ENCODE data around the gene IRF9. TPM values are rescaled to one million over a fixed set of nuclear protein-coding genes. Genes with fewer than 3 reads are reported as not detected.

Gene IRF9
- total RNA-seq, 1 donor from 2014 or later, result 229 TPM

DNA sequence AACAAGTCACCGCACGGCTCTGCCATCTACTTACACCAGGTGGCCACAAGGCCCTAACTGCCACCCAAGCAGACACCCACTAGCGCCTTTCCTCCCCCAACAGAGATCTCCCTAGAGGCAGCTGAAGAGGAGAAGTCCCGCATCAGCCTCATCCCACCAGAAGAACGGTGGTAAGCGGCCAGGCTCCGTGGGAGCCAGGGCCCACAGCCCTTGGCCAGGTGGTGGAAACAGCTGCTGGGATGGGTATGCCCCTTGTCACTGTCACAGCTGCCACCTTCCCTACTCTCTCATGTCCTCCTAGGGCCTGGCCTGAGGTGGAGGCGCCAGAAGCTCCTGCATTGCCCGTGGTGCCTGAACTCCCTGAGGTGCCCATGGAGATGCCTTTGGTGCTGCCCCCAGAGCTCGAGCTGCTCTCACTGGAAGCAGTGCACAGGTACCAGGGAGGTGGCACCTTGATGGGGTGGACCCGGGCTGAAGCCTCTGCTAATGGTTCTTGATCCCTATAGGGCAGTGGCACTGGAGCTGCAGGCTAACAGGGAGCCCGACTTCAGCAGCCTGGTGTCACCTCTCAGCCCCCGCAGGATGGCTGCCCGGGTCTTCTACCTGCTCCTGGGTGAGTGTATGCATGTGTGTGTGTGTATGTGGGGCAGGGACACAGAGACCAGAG, 18.4 kb downstream of the IRF9 start:
- POLR2A ChIA-PET, result interaction anchor here (1.0 to 2.0 kb wide), 4 partner anchors 9 to 34 kb away, joined by 3 to 16 read pairs (median 8); partner anchors contain the start of genes CHMP4A, IPO4, IRF9 and TM9SF1
- H3K36me3 Mint-ChIP-seq (ENCODE audit: low read depth), result peaks cover 76% of the 10 kb centered on the region
- no peaks in the 10 kb centered on the region for H3K9me3 Mint-ChIP-seq
- peak overlapping the region; percentile 71 for H3K27ac Mint-ChIP-seq
- TF ChIP-seq, protein P1, sequence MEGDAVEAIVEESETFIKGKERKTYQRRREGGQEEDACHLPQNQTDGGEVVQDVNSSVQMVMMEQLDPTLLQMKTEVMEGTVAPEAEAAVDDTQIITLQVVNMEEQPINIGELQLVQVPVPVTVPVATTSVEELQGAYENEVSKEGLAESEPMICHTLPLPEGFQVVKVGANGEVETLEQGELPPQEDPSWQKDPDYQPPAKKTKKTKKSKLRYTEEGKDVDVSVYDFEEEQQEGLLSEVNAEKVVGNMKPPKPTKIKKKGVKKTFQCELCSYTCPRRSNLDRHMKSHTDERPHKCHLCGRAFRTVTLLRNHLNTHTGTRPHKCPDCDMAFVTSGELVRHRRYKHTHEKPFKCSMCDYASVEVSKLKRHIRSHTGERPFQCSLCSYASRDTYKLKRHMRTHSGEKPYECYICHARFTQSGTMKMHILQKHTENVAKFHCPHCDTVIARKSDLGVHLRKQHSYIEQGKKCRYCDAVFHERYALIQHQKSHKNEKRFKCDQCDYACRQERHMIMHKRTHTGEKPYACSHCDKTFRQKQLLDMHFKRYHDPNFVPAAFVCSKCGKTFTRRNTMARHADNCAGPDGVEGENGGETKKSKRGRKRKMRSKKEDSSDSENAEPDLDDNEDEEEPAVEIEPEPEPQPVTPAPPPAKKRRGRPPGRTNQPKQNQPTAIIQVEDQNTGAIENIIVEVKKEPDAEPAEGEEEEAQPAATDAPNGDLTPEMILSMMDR (IDR thresholded peaks at IDR 0.05), result no peak
- DNase-seq, result no peak
- no peak overlapping the region for H3K4me3 Mint-ChIP-seq
- intact Hi-C loops (cut with micrococcal nuclease), result no loop called here
- no peaks in the 10 kb centered on the region for H3K27me3 Mint-ChIP-seq
- ATAC-seq (ENCODE audit: low read depth), result peak; percentile 26
- H3K4me1 Mint-ChIP-seq, result peaks cover 9% of the 10 kb centered on the region
- CTCF ChIA-PET, result interaction anchor here (2.3 kb wide), 1 partner anchor 19 kb away, joined by 6 read pairs; the partner anchor contains the start of gene IRF9

GRCh38 chr14:24179961-24180796, 19.1 kb downstream of the IRF9 start:
- Mint-ChIP-seq H3K27ac (peak overlapping the region; percentile 71), H3K4me3 (no peak overlapping the region), H3K9me3 (no peaks in the 10 kb centered on the region), H3K4me1 (peaks cover 7% of the 10 kb centered on the region), H3K36me3 (ENCODE audit: low read depth) (peaks cover 80% of the 10 kb centered on the region), H3K27me3 (no peaks in the 10 kb centered on the region)
- TF ChIP-seq, protein P1 (IDR thresholded peaks at IDR 0.05), result no peak
- no peak for ATAC-seq (ENCODE audit: low read depth)
- intact Hi-C loops (cut with micrococcal nuclease), result no loop called here
- CTCF ChIA-PET, result interaction anchor here (2.3 kb wide), 1 partner anchor 19 kb away, joined by 6 read pairs; the partner anchor contains the start of gene IRF9
- no peak for DNase-seq
- POLR2A ChIA-PET, result interaction anchor here (1.0 to 2.0 kb wide), 4 partner anchors 9 to 33 kb away, joined by 3 to 16 read pairs (median 8); partner anchors contain the start of genes CHMP4A, IPO4, IRF9 and TM9SF1

DNA sequence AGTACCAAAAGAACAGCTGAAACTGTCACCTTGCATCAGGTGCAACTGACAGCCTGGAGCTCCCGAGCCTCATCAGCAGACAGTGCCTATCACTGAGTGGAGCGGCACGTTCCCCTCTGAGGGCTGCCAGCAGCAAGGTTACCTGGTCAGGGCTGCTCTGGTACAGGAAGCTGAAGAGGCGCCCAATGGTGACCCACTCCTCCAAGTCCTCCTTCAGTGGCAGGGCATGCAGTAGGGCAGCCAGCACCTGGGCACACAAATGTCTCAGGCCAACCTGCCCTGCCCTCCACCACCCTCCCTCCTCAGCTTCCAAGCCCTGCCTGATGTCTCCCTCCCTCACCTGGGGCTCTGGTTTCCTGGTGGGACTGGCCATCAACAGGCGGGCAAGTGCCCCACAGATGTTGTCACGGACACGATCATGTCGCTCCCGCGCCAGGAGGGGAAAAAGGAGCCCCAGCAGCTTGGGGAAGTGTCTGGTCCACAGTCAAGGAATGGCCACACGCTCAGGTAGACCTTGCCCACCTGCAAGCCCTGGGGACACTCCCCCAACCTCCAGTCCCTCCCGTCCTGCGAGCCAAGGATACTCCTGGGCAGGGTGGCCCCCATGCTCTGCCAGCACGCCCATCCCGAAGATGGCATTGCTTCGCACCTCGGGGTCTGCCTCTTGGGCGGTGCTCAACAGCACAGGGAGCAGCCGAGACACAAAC, 20.5 kb downstream of the IRF9 start:
- ChIA-PET POLR2A (interaction anchor here (1.6 kb wide), 1 partner anchor 21 kb away, joined by 5 read pairs; the partner anchor contains the start of gene IRF9), CTCF (interaction anchor here (2.3 kb wide), 1 partner anchor 21 kb away, joined by 6 read pairs; the partner anchor contains the start of gene IRF9)
- H3K27ac Mint-ChIP-seq, result no peak overlapping the region
- H3K27me3 Mint-ChIP-seq, result no peaks in the 10 kb centered on the region
- peaks cover 7% of the 10 kb centered on the region for H3K4me1 Mint-ChIP-seq
- ATAC-seq (ENCODE audit: low read depth) (no peak), DNase-seq (no peak)
- no peak overlapping the region for H3K4me3 Mint-ChIP-seq
- no peaks in the 10 kb centered on the region for H3K9me3 Mint-ChIP-seq
- peaks cover 90% of the 10 kb centered on the region for H3K36me3 Mint-ChIP-seq (ENCODE audit: low read depth)
- intact Hi-C loops (cut with micrococcal nuclease), result no loop called here
- TF ChIP-seq, protein P1 (IDR thresholded peaks at IDR 0.05), result no peak

- Mint-ChIP-seq H3K27me3 (no peaks in the 10 kb centered on the region), H3K27ac (peak overlapping the region; percentile 4), H3K4me3 (no peak overlapping the region), H3K4me1 (peaks cover 12% of the 10 kb centered on the region), H3K36me3 (ENCODE audit: low read depth) (peaks cover 88% of the 10 kb centered on the region), H3K9me3 (no peaks in the 10 kb centered on the region)
- ATAC-seq (ENCODE audit: low read depth), result no peak
- ChIA-PET POLR2A (interaction anchor here (1.2 to 1.6 kb wide), 2 partner anchors 10 to 21 kb away, joined by 3 to 5 read pairs; partner anchors contain the start of genes IRF9 and REC8), CTCF (no interaction called here)
- TF ChIP-seq, protein P1 (IDR thresholded peaks at IDR 0.05), result no peak
- DNase-seq, result no peak
- intact Hi-C loops (cut with micrococcal nuclease), result no loop called here
Observed at GRCh38 chr14:24182110-24182882, 21.2 kb downstream of the IRF9 start.
